Amygdala (tissue), 56 donors: ENCODE results near the gene LRBA.

Experiments used
- DNase-seq, 56 donors: peaks; one replicate each; lab custom pipeline; 2025; lab: John Stamatoyannopoulos, UW

Gene LRBA

DNA sequence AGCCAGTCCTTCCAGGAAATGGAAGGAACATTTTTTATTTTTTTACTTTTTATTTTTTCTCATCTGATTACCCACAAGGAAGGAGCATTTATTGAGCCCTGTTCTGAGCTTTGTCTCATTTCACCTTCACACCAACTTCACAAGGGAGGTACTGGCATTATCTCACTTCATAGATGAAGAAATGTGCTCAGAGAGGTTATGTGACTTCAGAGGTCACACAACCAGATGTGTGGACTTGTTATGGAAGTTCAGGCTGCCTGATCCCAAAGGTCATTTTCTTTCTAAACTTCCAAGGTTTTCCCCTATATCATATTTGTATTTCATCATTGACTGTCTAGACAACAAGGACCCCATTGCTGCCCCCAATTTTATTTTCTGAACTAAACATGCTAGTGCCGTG lies 776.5 kb downstream of the LRBA start:
- no peak for DNase-seq

- no peak for DNase-seq
Observed at GRCh38 chr4:150237110-150237872, 777.8 kb downstream of the LRBA start.

DNA sequence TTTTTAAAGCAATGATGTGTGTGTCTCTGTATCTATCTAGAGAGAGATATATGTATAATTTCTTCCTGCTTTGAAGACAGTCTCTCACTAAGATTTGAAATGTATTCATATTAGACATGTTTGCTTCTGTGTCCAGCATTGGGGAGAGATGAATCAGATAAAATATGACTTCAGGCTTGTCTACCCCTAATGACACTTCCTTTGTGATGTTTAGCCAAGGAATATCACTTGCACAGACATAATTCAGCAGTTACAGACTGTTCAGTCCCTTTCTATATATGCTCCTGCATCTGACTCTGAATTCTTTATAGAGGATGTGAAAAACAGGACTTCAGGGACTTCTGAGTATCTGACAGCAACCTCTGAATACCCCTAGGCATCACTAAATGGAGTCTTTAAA lies 778.5 kb downstream of the LRBA start:
- no peak for DNase-seq

DNA sequence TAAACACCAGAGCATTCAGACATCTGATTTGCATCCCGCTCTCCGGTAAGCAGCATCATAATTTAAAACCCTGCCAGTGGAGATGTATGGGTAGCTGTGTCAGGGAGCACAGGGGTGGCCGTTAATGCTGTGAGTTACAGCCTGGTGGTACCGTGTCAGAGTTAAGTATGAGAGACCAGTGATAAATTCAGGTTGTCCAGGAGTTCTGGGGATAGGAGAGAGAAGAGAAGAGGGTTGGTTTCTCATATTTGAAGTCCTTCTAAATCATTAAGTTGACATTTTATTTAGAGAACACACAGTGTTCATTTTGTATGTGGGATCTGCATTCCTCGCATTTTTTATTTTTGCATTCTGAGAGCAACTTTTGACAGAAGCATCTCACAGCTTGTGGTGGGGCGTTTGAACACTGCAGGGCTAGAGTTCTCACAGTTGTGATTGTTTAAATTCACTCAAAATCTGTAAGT lies 779.2 kb downstream of the LRBA start:
- DNase-seq, result no peak

- DNase-seq, result no peak
Observed at GRCh38 chr4:150235317-150235716, 779.8 kb downstream of the LRBA start.

- DNase-seq, result no peak
Observed at GRCh38 chr4:150234246-150234645, 780.8 kb downstream of the LRBA start.

DNA sequence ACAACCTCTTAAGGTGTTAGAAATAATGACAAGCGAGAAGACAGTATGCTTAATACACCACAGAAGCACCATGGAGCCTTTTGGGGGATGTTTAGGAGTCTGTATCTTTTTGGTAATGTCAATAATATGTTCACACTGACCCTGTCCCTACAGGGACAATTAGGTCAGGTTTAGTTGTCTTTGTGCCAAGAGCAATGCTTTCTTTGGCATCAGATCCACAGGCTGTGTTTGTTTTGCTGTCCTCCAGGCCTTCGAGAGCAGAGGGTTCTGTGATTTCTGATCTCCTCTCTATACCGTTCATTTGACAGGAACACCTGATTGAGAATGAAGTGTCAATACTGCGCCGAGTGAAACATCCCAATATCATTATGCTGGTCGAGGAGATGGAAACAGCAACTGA lies 783.1 kb downstream of the LRBA start:
- DNase-seq, result no peak

- no peak for DNase-seq
Observed at GRCh38 chr4:150231107-150231770, 783.8 kb downstream of the LRBA start.

DNA sequence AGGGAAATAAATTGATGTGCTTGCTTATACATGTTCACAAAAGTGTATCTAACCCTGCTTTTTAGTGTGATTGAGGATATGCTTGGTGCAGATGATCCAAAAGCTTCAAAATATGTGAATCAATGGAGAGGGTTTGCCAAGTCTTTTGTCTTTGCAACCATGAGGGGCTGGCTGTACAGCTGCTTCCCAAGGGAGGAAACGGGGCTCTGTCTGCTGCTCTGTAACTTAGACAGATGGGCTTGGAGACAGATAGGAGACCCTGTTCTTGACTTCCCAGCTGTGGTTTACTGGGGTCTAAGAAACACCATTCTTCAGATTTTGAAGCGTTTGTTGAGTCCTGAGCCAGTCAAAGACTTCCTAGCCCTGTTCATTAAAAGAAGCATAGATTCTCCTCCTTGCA lies 784.5 kb downstream of the LRBA start:
- DNase-seq, result no peak

DNA sequence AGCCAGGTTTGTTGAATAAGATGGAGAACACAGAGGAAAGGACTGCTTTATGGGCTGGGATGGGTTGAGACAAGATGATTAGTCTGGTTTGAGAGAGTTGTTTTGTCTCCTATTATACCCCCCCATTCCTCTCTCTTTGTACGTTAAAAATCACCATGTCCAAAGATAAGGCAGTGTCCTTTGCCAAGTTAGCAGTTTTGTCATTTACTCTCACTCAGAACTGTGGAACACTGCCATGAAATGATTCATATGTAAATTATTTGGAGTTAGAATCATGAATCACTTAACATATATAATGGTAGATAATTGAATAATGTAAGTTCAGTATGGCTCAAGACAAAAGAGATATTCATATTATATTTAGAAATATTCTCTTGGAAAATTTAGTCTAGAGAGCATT lies 785.6 kb downstream of the LRBA start:
- no peak for DNase-seq

GRCh38 chr4:150224896-150225591 lies 790.0 kb downstream of the LRBA start:
- DNase-seq, result no peak

GRCh38 chr4:150219841-150220240 lies 795.2 kb downstream of the LRBA start:
- DNase-seq, result no peak

- DNase-seq, result no peak
Observed at GRCh38 chr4:150218447-150218846, 796.6 kb downstream of the LRBA start.

- peak in 12 of 56 donors; percentile 5 to 43 (median 19) for DNase-seq
Observed at GRCh38 chr4:150217808-150218207, 797.3 kb downstream of the LRBA start.

DNA sequence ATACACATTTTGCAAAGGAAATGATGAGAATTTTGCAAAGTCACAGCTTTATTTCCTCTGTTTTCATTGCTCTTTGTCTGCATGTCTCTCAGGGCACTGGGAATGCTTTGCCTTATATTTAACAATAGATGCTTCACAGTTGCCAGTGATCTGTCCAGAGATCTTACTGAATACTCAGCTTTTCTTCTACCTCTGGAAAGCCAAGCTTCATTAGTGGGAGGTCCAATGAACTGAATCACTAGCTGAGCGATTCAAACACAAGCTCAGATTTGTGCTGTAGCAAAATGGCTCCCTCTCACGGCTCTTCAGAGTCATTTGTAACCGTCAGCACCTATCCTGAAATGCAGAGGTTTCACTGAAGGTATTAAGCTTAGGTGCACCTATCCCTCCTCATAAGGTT lies 797.9 kb downstream of the LRBA start:
- peak in 30 of 56 donors; percentile 3 to 63 (median 17) for DNase-seq

DNA sequence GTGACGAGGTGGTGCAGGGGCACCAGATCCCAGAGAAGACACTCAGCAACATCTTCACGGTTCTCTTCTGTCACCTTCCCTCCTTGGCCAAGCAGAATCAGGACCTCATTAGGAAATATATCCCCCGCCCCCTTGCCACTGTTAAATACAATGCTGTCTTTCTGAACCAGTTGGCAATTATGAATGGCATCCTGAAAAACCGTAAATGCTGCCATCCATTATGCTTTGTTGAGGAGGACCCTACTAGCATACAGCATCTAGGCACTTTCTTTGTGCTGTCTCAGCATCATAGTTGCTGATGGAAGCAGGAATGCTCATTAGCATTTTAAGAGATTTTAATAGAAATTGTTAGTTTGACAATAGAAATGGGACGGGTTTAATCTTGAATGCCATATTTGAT lies 798.4 kb downstream of the LRBA start:
- peak in 36 of 56 donors; percentile 9 to 77 (median 40) for DNase-seq

DNA sequence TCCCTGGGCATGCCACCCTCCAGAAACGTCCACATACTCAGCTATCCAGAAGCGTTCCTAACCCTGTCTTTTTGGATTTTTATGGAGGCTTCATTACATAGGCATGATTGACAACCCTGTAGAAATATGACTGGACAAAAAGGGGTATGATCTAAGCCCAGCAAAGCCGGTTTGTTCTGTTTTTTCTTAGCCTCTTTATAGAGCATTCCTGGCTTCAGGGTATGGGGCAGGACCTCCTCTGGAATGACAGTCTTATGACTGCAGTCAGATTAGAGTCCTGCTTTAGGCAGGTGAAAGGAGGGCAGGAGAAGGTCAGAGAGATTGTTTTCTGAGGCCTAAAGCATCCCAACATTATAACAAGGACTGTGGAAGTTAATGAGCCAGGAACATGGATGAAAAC lies 799.5 kb downstream of the LRBA start:
- no peak for DNase-seq
